Measurements from ENCODE around the gene COQ8A.

Gene COQ8A

GRCh38 chr1:226950871-226951270, 10.8 kb downstream of the COQ8A start:
- Histone ChIP-seq H3K36me3 (ENCODE audit: control insufficient read depth in 1 of 2, insufficient read depth in 2 of 2, low read length in 2 of 2) (no peaks in the 10 kb centered on the region), H3K79me2 (ENCODE audit: control insufficient read depth, insufficient read depth, low read length, poor library complexity) (no peaks in the 10 kb centered on the region), H2AK5ac (ENCODE audit: low read length) (no peak overlapping the region), H2BK12ac (ENCODE audit: low read length) (no peak overlapping the region), H4K91ac (ENCODE audit: low read depth, low read length) (no peak overlapping the region), H2BK120ac (ENCODE audit: insufficient read depth, low read length, poor library complexity) (no peak overlapping the region), H3K4ac (ENCODE audit: low read depth, low read length) (no peak overlapping the region), H3K9me3 (ENCODE audit: insufficient read depth, low read depth, low read length) (peaks cover 5% of the 10 kb centered on the region), H3K18ac (ENCODE audit: low read length) (no peak overlapping the region), H3K27ac (ENCODE audit: low read depth, low read length) (no peak overlapping the region), H4K12ac (ENCODE audit: low read depth, low read length) (peak overlapping the region; percentile 16), H2BK5ac (ENCODE audit: low read depth, low read length, poor library complexity) (no peak overlapping the region), H3K79me1 (ENCODE audit: low read length) (no peaks in the 10 kb centered on the region), H3K27me3 (ENCODE audit: insufficient read depth, low read length) (no peaks in the 10 kb centered on the region), H2AFZ (ENCODE audit: insufficient read depth, low read length, poor library complexity) (no peak overlapping the region), H4K8ac (ENCODE audit: low read depth, low read length) (no peak overlapping the region), H3K4me3 (ENCODE audit: low read depth, low read length) (no peak overlapping the region), H3K14ac (ENCODE audit: low read length) (no peak overlapping the region), H3K9ac (ENCODE audit: low read length) (no peak overlapping the region), H3K23ac (ENCODE audit: low read length) (no peak overlapping the region), H3K4me1 (ENCODE audit: control insufficient read depth in 1 of 2, insufficient read depth in 2 of 2, low read length in 2 of 2) (peaks cover 0 to 2% of the 10 kb centered on the region in 2 experiments), H3K4me2 (ENCODE audit: low read length) (no peak overlapping the region)
- no peak for DNase-seq
- WGBS (ENCODE audit: extremely low coverage, insufficient coverage, insufficient read length): no CpG with 5 or more reads among the region's 6 CpGs

DNA sequence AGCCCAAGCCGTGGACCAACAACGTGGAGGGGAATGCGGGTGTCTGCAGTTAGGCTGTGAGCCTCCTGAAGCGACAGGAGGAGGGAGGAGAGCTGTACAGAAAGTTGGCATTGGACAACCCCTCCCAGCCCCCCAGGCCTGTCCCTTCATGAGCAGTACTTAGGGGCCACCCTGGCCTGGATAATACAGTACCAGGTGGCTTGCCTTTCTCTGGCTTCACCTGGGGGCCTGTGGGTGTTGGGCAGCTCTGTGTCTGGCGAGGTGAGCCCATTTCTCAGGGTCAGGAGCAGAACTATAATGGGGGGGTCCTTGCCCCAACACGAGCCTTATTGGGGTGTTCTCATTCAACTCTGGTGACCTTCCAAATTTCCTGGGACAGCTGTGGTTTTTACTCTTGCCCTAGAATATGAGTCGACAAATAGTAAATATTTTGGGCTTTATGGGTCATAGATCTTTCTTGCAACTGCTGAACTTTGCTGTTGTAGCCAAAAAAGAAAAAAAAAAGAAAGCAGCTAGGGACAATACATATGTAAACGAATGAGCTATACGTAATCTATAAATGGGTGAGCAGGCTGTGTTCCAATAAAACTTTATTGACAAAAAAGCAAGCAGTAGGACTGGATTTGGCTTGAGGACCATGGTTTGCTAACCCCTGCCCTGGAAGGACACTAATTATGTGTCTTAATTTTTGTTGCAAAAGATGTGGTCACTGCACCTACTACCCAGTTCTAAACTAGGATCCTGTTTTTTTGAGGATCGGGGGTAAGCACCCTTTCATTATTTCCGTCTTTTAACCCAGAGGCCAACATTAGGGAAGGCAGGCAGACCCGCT, 11.4 kb downstream of the COQ8A start:
- Histone ChIP-seq H2AFZ (ENCODE audit: insufficient read depth, low read length, poor library complexity) (no peak overlapping the region), H3K14ac (ENCODE audit: low read length) (no peak overlapping the region), H3K27ac (ENCODE audit: low read depth, low read length) (no peak overlapping the region), H3K9ac (ENCODE audit: low read length) (no peak overlapping the region), H3K4ac (ENCODE audit: low read depth, low read length) (no peak overlapping the region), H2BK5ac (ENCODE audit: low read depth, low read length, poor library complexity) (no peak overlapping the region), H2BK12ac (ENCODE audit: low read length) (no peak overlapping the region), H3K18ac (ENCODE audit: low read length) (no peak overlapping the region), H2BK120ac (ENCODE audit: insufficient read depth, low read length, poor library complexity) (no peak overlapping the region), H2AK5ac (ENCODE audit: low read length) (no peak overlapping the region), H3K4me1 (ENCODE audit: control insufficient read depth in 1 of 2, insufficient read depth in 2 of 2, low read length in 2 of 2) (no peaks in the 10 kb centered on the region), H3K79me1 (ENCODE audit: low read length) (no peaks in the 10 kb centered on the region), H3K4me2 (ENCODE audit: low read length) (no peak overlapping the region), H3K4me3 (ENCODE audit: low read depth, low read length) (no peak overlapping the region), H3K9me3 (ENCODE audit: insufficient read depth, low read depth, low read length) (peaks cover 5% of the 10 kb centered on the region), H4K8ac (ENCODE audit: low read depth, low read length) (no peak overlapping the region), H3K36me3 (ENCODE audit: control insufficient read depth in 1 of 2, insufficient read depth in 2 of 2, low read length in 2 of 2) (no peaks in the 10 kb centered on the region), H3K27me3 (ENCODE audit: insufficient read depth, low read length) (no peaks in the 10 kb centered on the region), H4K91ac (ENCODE audit: low read depth, low read length) (no peak overlapping the region), H3K79me2 (ENCODE audit: control insufficient read depth, insufficient read depth, low read length, poor library complexity) (no peaks in the 10 kb centered on the region), H4K12ac (ENCODE audit: low read depth, low read length) (no peak overlapping the region), H3K23ac (ENCODE audit: low read length) (no peak overlapping the region)
- no CpG with 5 or more reads among the region's 12 CpGs for WGBS (ENCODE audit: extremely low coverage, insufficient coverage, insufficient read length)
- DNase-seq: no peak

DNA sequence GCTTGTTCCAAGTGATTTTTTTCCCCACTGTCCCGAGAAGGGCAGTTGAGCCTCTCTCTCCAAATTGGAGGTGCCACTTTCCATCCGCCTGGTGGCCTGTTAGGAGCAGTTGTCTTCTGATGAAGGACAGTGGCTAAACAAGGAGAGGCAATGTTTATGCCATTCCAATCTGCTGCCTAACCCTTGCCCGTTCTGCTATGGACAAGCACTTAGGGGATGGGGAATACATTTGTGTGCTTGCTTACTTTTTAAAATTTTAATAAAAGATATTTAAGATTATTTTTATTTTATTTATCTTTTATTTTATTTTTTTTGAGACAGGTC, 12.0 kb downstream of the COQ8A start:
- no peak overlapping the region for H2AK5ac ChIP-seq (ENCODE audit: low read length)
- H3K18ac ChIP-seq (ENCODE audit: low read length): no peak overlapping the region
- H3K79me1 ChIP-seq (ENCODE audit: low read length): no peaks in the 10 kb centered on the region
- no peak overlapping the region for H4K12ac ChIP-seq (ENCODE audit: low read depth, low read length)
- no peak overlapping the region for H3K4ac ChIP-seq (ENCODE audit: low read depth, low read length)
- no peak overlapping the region for H3K27ac ChIP-seq (ENCODE audit: low read depth, low read length)
- H3K9me3 ChIP-seq (ENCODE audit: insufficient read depth, low read depth, low read length): peaks cover 5% of the 10 kb centered on the region
- H2BK120ac ChIP-seq (ENCODE audit: insufficient read depth, low read length, poor library complexity): no peak overlapping the region
- H2AFZ ChIP-seq (ENCODE audit: insufficient read depth, low read length, poor library complexity): no peak overlapping the region
- WGBS (ENCODE audit: extremely low coverage, insufficient coverage, insufficient read length): no CpG with 5 or more reads among the region's 3 CpGs
- no peaks in the 10 kb centered on the region for H3K79me2 ChIP-seq (ENCODE audit: control insufficient read depth, insufficient read depth, low read length, poor library complexity)
- no peak overlapping the region for H4K91ac ChIP-seq (ENCODE audit: low read depth, low read length)
- no peak for DNase-seq
- H3K9ac ChIP-seq (ENCODE audit: low read length): no peak overlapping the region
- H3K27me3 ChIP-seq (ENCODE audit: insufficient read depth, low read length): no peaks in the 10 kb centered on the region
- no peak overlapping the region for H3K14ac ChIP-seq (ENCODE audit: low read length)
- no peak overlapping the region for H3K23ac ChIP-seq (ENCODE audit: low read length)
- no peaks in the 10 kb centered on the region for H3K4me1 ChIP-seq (ENCODE audit: control insufficient read depth in 1 of 2, insufficient read depth in 2 of 2, low read length in 2 of 2)
- no peak overlapping the region for H3K4me2 ChIP-seq (ENCODE audit: low read length)
- no peak overlapping the region for H2BK12ac ChIP-seq (ENCODE audit: low read length)
- H3K4me3 ChIP-seq (ENCODE audit: low read depth, low read length): no peak overlapping the region
- no peak overlapping the region for H4K8ac ChIP-seq (ENCODE audit: low read depth, low read length)
- H2BK5ac ChIP-seq (ENCODE audit: low read depth, low read length, poor library complexity): no peak overlapping the region
- H3K36me3 ChIP-seq (ENCODE audit: control insufficient read depth in 1 of 2, insufficient read depth in 2 of 2, low read length in 2 of 2): no peaks in the 10 kb centered on the region

GRCh38 chr1:226953175-226953800, 13.2 kb downstream of the COQ8A start:
- H3K4me1 ChIP-seq (ENCODE audit: control insufficient read depth in 1 of 2, insufficient read depth in 2 of 2, low read length in 2 of 2): no peaks in the 10 kb centered on the region
- no peak overlapping the region for H2BK12ac ChIP-seq (ENCODE audit: low read length)
- H2AK5ac ChIP-seq (ENCODE audit: low read length): no peak overlapping the region
- H3K9ac ChIP-seq (ENCODE audit: low read length): no peak overlapping the region
- no peak overlapping the region for H3K23ac ChIP-seq (ENCODE audit: low read length)
- no peaks in the 10 kb centered on the region for H3K79me2 ChIP-seq (ENCODE audit: control insufficient read depth, insufficient read depth, low read length, poor library complexity)
- H4K12ac ChIP-seq (ENCODE audit: low read depth, low read length): no peak overlapping the region
- H3K4me2 ChIP-seq (ENCODE audit: low read length): no peak overlapping the region
- no peak overlapping the region for H2AFZ ChIP-seq (ENCODE audit: insufficient read depth, low read length, poor library complexity)
- H3K27ac ChIP-seq (ENCODE audit: low read depth, low read length): no peak overlapping the region
- H3K4ac ChIP-seq (ENCODE audit: low read depth, low read length): no peak overlapping the region
- no peaks in the 10 kb centered on the region for H3K27me3 ChIP-seq (ENCODE audit: insufficient read depth, low read length)
- no peak overlapping the region for H4K8ac ChIP-seq (ENCODE audit: low read depth, low read length)
- H4K91ac ChIP-seq (ENCODE audit: low read depth, low read length): no peak overlapping the region
- no peak overlapping the region for H3K18ac ChIP-seq (ENCODE audit: low read length)
- H3K9me3 ChIP-seq (ENCODE audit: insufficient read depth, low read depth, low read length): peaks cover 5% of the 10 kb centered on the region
- DNase-seq: no peak
- no peak overlapping the region for H2BK120ac ChIP-seq (ENCODE audit: insufficient read depth, low read length, poor library complexity)
- no peaks in the 10 kb centered on the region for H3K36me3 ChIP-seq (ENCODE audit: control insufficient read depth in 1 of 2, insufficient read depth in 2 of 2, low read length in 2 of 2)
- WGBS (ENCODE audit: extremely low coverage, insufficient coverage, insufficient read length): no CpG with 5 or more reads among the region's 11 CpGs
- H3K14ac ChIP-seq (ENCODE audit: low read length): no peak overlapping the region
- no peak overlapping the region for H2BK5ac ChIP-seq (ENCODE audit: low read depth, low read length, poor library complexity)
- H3K79me1 ChIP-seq (ENCODE audit: low read length): no peaks in the 10 kb centered on the region
- H3K4me3 ChIP-seq (ENCODE audit: low read depth, low read length): no peak overlapping the region

Measured in trophoblast cell (in vitro differentiated cells and primary cell).